Measurements from ENCODE around the gene KRTCAP2. TPM values are rescaled to one million over a fixed set of nuclear protein-coding genes. Genes with fewer than 3 reads are reported as not detected.

The KRTCAP2 gene
- total RNA-seq, 1 donor from 2014 or later = 108 TPM

GRCh38 chr1:155126556-155127104 lies 46.5 kb downstream of the KRTCAP2 start:
- peaks cover 26% of the 10 kb centered on the region for H3K27me3 Mint-ChIP-seq (ENCODE audit: unreplicated experiment)
- DNase-seq = peak; percentile 36
- H3K4me1 Mint-ChIP-seq (ENCODE audit: low read depth, unreplicated experiment) = peaks cover 23% of the 10 kb centered on the region
- no peak for TF ChIP-seq CTCF (IDR thresholded peaks at IDR 0.05; ENCODE audit: partially characterized antibody, unreplicated experiment)
- peaks cover 8% of the 10 kb centered on the region for H3K9me3 Mint-ChIP-seq (ENCODE audit: unreplicated experiment)
- no peaks in the 10 kb centered on the region for H3K36me3 Mint-ChIP-seq (ENCODE audit: unreplicated experiment)
- peak overlapping the region; percentile 90 for H3K4me3 Mint-ChIP-seq (ENCODE audit: unreplicated experiment)
- H3K27ac Mint-ChIP-seq (ENCODE audit: unreplicated experiment) = no peak overlapping the region

GRCh38 chr1:155125946-155126555 lies 47.1 kb downstream of the KRTCAP2 start:
- peak; percentile 36 for DNase-seq
- no peak for TF ChIP-seq CTCF (IDR thresholded peaks at IDR 0.05; ENCODE audit: partially characterized antibody, unreplicated experiment)
- Mint-ChIP-seq H3K4me1 (ENCODE audit: low read depth, unreplicated experiment) (peaks cover 23% of the 10 kb centered on the region), H3K27me3 (ENCODE audit: unreplicated experiment) (peaks cover 26% of the 10 kb centered on the region), H3K4me3 (ENCODE audit: unreplicated experiment) (peak overlapping the region; percentile 81), H3K9me3 (ENCODE audit: unreplicated experiment) (peaks cover 8% of the 10 kb centered on the region), H3K27ac (ENCODE audit: unreplicated experiment) (no peak overlapping the region), H3K36me3 (ENCODE audit: unreplicated experiment) (no peaks in the 10 kb centered on the region)

DNA sequence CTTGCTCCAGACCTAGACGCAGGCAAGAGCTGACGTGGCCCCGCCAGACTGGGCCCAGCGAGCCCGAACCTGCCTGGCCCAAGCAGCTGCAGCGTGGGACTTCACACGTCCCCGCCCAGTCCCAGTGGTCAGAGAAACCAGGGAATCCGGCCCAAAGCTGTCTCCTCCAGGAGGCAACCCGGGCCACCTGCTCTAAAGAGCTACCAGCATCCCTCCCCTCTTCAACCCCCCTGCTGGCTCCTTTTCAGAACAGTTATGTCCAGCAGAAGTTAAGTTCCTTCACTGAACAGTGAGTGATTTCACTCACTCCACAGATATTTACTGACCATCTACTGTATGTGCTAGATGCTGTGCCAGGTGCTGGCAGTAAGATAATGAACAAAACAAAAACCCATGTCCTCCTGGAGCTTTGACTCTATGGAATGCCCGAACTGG lies 47.6 kb downstream of the KRTCAP2 start:
- peaks cover 20% of the 10 kb centered on the region for H3K4me1 Mint-ChIP-seq (ENCODE audit: low read depth, unreplicated experiment)
- H3K9me3 Mint-ChIP-seq (ENCODE audit: unreplicated experiment) = peaks cover 6% of the 10 kb centered on the region
- DNase-seq = no peak
- no peak for TF ChIP-seq CTCF (IDR thresholded peaks at IDR 0.05; ENCODE audit: partially characterized antibody, unreplicated experiment)
- no peak overlapping the region for H3K27ac Mint-ChIP-seq (ENCODE audit: unreplicated experiment)
- no peaks in the 10 kb centered on the region for H3K36me3 Mint-ChIP-seq (ENCODE audit: unreplicated experiment)
- peak overlapping the region; percentile 73 for H3K4me3 Mint-ChIP-seq (ENCODE audit: unreplicated experiment)
- H3K27me3 Mint-ChIP-seq (ENCODE audit: unreplicated experiment) = peaks cover 24% of the 10 kb centered on the region

GRCh38 chr1:155124503-155125463 lies 48.3 kb downstream of the KRTCAP2 start:
- Mint-ChIP-seq H3K4me1 (ENCODE audit: low read depth, unreplicated experiment) (peaks cover 15% of the 10 kb centered on the region), H3K9me3 (ENCODE audit: unreplicated experiment) (peaks cover 4% of the 10 kb centered on the region), H3K36me3 (ENCODE audit: unreplicated experiment) (no peaks in the 10 kb centered on the region), H3K27ac (ENCODE audit: unreplicated experiment) (no peak overlapping the region), H3K27me3 (ENCODE audit: unreplicated experiment) (peaks cover 21% of the 10 kb centered on the region), H3K4me3 (ENCODE audit: unreplicated experiment) (no peak overlapping the region)
- TF ChIP-seq CTCF (IDR thresholded peaks at IDR 0.05; ENCODE audit: partially characterized antibody, unreplicated experiment) = no peak
- no peak for DNase-seq

All from glutamatergic neuron (in vitro differentiated cells).